MCF 10A (cell line): ENCODE measurements around the gene HHIPL1. TPM values are rescaled to one million over a fixed set of nuclear protein-coding genes. Genes with fewer than 3 reads are reported as not detected.

ENCODE experiments used
- BruUV-seq: library from RNA; stranded (reverse); fragments of 400-500 nt; replicated peaks from 2 replicates; lab custom pipeline; 2021; lab: Mats Ljungman, UMichigan
- CTCF ChIA-PET: fragments of 300-600 bp; sonication (Branson Sonifier 250); formaldehyde crosslinking; extraction: SDS; loops from one replicate; lab custom pipeline; 2021; ENCODE audit warnings: antibody characterized with exemption, inconsistent platforms; lab: Yijun Ruan, JAX
- POLR2A ChIA-PET: fragments of 300-600, 350-650 bp; sonication (Branson Sonifier 250); formaldehyde crosslinking; extraction: SDS; loops from one replicate; lab custom pipeline; 2020; ENCODE audit warnings: antibody characterized with exemption, inconsistent platforms; lab: Yijun Ruan, JAX
- DNase-seq: peaks from one replicate; pipeline ENCODE4 v3.0.0-alpha.2; 2018; ENCODE audit not compliant: unreplicated experiment
- H3K27ac Mint-ChIP-seq: one replicate; pipeline ENCODE4 v1.8.0; 2022; ENCODE audit warnings: mild to moderate bottlenecking, low read depth, mixed read lengths; ENCODE audit not compliant: unreplicated experiment
- H3K27me3 Mint-ChIP-seq: one replicate; pipeline ENCODE4 v1.8.0; 2022; ENCODE audit warnings: mixed read lengths; ENCODE audit not compliant: insufficient read depth, unreplicated experiment
- H3K36me3 Mint-ChIP-seq: one replicate; pipeline ENCODE4 v1.8.0; 2022; ENCODE audit warnings: mild to moderate bottlenecking, moderate library complexity, mixed read lengths; ENCODE audit not compliant: insufficient read depth, unreplicated experiment
- H3K4me1 Mint-ChIP-seq: one replicate; pipeline ENCODE4 v1.8.0; 2022; ENCODE audit warnings: mixed read lengths; ENCODE audit not compliant: insufficient read depth, unreplicated experiment
- H3K4me3 Mint-ChIP-seq: one replicate; pipeline ENCODE4 v1.8.0; 2022; ENCODE audit warnings: mild to moderate bottlenecking, moderate library complexity, mixed read lengths; ENCODE audit not compliant: unreplicated experiment
- H3K9me3 Mint-ChIP-seq: one replicate; pipeline ENCODE4 v1.8.0; 2022; ENCODE audit warnings: mixed read lengths; ENCODE audit not compliant: unreplicated experiment
- intact Hi-C: fragments of 100-400 bp; cut with micrococcal nuclease; formaldehyde crosslinking; loops from 2 replicates; pipeline ENCODE4 v1.14.1; 2022
- total RNA-seq: library from RNA; stranded (reverse); gene quantifications from 2 replicates; pipeline ENCODE4 v1.2.3, GENCODE V29; 2022
- TF ChIP-seq, protein P1 (sequence below): fragments of 200-600 bp; IDR thresholded peaks from one replicate; pipeline ENCODE4 v1.8.0; 2022; ENCODE audit warnings: antibody characterized with exemption, mild to moderate bottlenecking; ENCODE audit not compliant: unreplicated experiment

The HHIPL1 gene
- total RNA-seq, 1 experiment from 2014 or later, result not detected

- intact Hi-C loops, result no loop called here
- H3K9me3 Mint-ChIP-seq, result no peaks in the 10 kb centered on the region
- H3K4me1 Mint-ChIP-seq, result no peaks in the 10 kb centered on the region
- H3K4me3 Mint-ChIP-seq, result no peak overlapping the region
- H3K36me3 Mint-ChIP-seq, result no peaks in the 10 kb centered on the region
- POLR2A ChIA-PET, result no interaction called here
- DNase-seq, result no peak
- no peaks in the 10 kb centered on the region for H3K27me3 Mint-ChIP-seq
- no peak overlapping the region for H3K27ac Mint-ChIP-seq
- no TSS peak for BruUV-seq
- CTCF ChIA-PET, result interaction anchor here (1.0 to 1.1 kb wide), 2 partner anchors 11 to 31 kb away, joined by 3 read pairs; no protein-coding TSS in a partner anchor
- TF ChIP-seq, protein P1, sequence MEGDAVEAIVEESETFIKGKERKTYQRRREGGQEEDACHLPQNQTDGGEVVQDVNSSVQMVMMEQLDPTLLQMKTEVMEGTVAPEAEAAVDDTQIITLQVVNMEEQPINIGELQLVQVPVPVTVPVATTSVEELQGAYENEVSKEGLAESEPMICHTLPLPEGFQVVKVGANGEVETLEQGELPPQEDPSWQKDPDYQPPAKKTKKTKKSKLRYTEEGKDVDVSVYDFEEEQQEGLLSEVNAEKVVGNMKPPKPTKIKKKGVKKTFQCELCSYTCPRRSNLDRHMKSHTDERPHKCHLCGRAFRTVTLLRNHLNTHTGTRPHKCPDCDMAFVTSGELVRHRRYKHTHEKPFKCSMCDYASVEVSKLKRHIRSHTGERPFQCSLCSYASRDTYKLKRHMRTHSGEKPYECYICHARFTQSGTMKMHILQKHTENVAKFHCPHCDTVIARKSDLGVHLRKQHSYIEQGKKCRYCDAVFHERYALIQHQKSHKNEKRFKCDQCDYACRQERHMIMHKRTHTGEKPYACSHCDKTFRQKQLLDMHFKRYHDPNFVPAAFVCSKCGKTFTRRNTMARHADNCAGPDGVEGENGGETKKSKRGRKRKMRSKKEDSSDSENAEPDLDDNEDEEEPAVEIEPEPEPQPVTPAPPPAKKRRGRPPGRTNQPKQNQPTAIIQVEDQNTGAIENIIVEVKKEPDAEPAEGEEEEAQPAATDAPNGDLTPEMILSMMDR, result no peak
These were observed 73.3 kb downstream of the HHIPL1 start for GRCh38 chr14:99718031-99718810.

GRCh38 chr14:99718811-99719192, 73.9 kb downstream of the HHIPL1 start:
- H3K4me1 Mint-ChIP-seq, result no peaks in the 10 kb centered on the region
- intact Hi-C loops, result no loop called here
- ChIA-PET CTCF (interaction anchor here (0.7 to 1.0 kb wide), 2 partner anchors 11 to 470 kb away, joined by 3 read pairs; no protein-coding TSS in a partner anchor), POLR2A (no interaction called here)
- H3K9me3 Mint-ChIP-seq, result no peaks in the 10 kb centered on the region
- no peak overlapping the region for H3K27ac Mint-ChIP-seq
- DNase-seq, result no peak
- no peak overlapping the region for H3K4me3 Mint-ChIP-seq
- TF ChIP-seq, protein P1, result no peak
- H3K27me3 Mint-ChIP-seq, result no peaks in the 10 kb centered on the region
- H3K36me3 Mint-ChIP-seq, result no peaks in the 10 kb centered on the region
- BruUV-seq, result no TSS peak

- Mint-ChIP-seq H3K4me1 (no peaks in the 10 kb centered on the region), H3K36me3 (no peaks in the 10 kb centered on the region), H3K4me3 (no peak overlapping the region), H3K9me3 (no peaks in the 10 kb centered on the region), H3K27me3 (no peaks in the 10 kb centered on the region), H3K27ac (no peak overlapping the region)
- POLR2A ChIA-PET, result no interaction called here
- DNase-seq, result no peak
- BruUV-seq, result no TSS peak
- TF ChIP-seq, protein P1, result no peak
- CTCF ChIA-PET, result interaction anchor here (0.8 kb wide), 1 partner anchor 8 kb away, joined by 4 read pairs; no protein-coding TSS in a partner anchor
- intact Hi-C loops, result no loop called here
These were observed 76.2 kb downstream of the HHIPL1 start for GRCh38 chr14:99720941-99721791.
